Activated T-helper 1 cell treated with anti-CD3 and anti-CD28 coated beads, Interleukin-12 subunit alpha, Interleukin-12 subunit beta, Interleukin-2, Interleukin-4 antibody, amounts not matched to agents 30 ng/mL and 10 ng/mL and 1 ng/mL, durations not matched to agents 14 hours and 24 hours and 36 hours (primary cell): ENCODE measurements around the gene XPR1. TPM values are rescaled to one million over a fixed set of nuclear protein-coding genes. Genes with fewer than 3 reads are reported as not detected.
"Not testable (repeated sequence)": the region's sequence is repeated elsewhere in the genome, so short reads cannot be mapped to it uniquely, and the experiment has no call there.

Source experiments
- DNase-seq: peaks from one replicate; pipeline ENCODE4 v3.0.0; 2021; ENCODE audit warnings: low spot score
- H3K27ac Mint-ChIP-seq: one replicate; pipeline ENCODE4 v1.8.0; 2021; ENCODE audit warnings: mild to moderate bottlenecking, mixed read lengths
- H3K27me3 Mint-ChIP-seq: one replicate; pipeline ENCODE4 v1.8.0; 2022; ENCODE audit warnings: mild to moderate bottlenecking, moderate library complexity, mixed read lengths; ENCODE audit not compliant: insufficient read depth
- H3K36me3 Mint-ChIP-seq: one replicate; pipeline ENCODE4 v1.8.0; 2021; ENCODE audit warnings: low read depth, mixed read lengths
- H3K4me1 Mint-ChIP-seq: one replicate; pipeline ENCODE4 v1.8.0; 2021; ENCODE audit warnings: low read depth, mixed read lengths
- H3K4me3 Mint-ChIP-seq: one replicate; pipeline ENCODE4 v1.8.0; 2021; ENCODE audit warnings: mild to moderate bottlenecking, moderate library complexity, mixed read lengths
- H3K9me3 Mint-ChIP-seq: one replicate; pipeline ENCODE4 v1.8.0; 2021; ENCODE audit warnings: mixed read lengths
- intact Hi-C: fragments of 100-400 bp; cut with micrococcal nuclease; formaldehyde crosslinking; loops from one replicate; pipeline ENCODE4 v1.15.1; 2024
- total RNA-seq: library from RNA; stranded (reverse); gene quantifications from 2 replicates; pipeline ENCODE4 v1.2.3, GENCODE V29; 2022

The XPR1 gene
- total RNA-seq, 1 donor from 2014 or later: 21.2 TPM

GRCh38 chr1:180640531-180640949 is 8.7 kb downstream of the XPR1 start:
- Mint-ChIP-seq H3K36me3 (peaks cover 2% of the 10 kb centered on the region), H3K27me3 (no peaks in the 10 kb centered on the region), H3K4me3 (no peak overlapping the region), H3K9me3 (no peaks in the 10 kb centered on the region), H3K4me1 (no peaks in the 10 kb centered on the region), H3K27ac (no peak overlapping the region)
- intact Hi-C loops: no loop called here
- DNase-seq: no peak

GRCh38 chr1:180641662-180642061 is 9.8 kb downstream of the XPR1 start:
- Mint-ChIP-seq H3K27ac (no peak overlapping the region), H3K27me3 (no peaks in the 10 kb centered on the region), H3K9me3 (no peaks in the 10 kb centered on the region), H3K4me1 (no peaks in the 10 kb centered on the region), H3K4me3 (no peak overlapping the region), H3K36me3 (peaks cover 2% of the 10 kb centered on the region)
- no peak for DNase-seq
- intact Hi-C loops: no loop called here

GRCh38 chr1:180642781-180643180 is 11.0 kb downstream of the XPR1 start:
- H3K4me3 Mint-ChIP-seq: no peak overlapping the region
- no peak for DNase-seq
- H3K27me3 Mint-ChIP-seq: no peaks in the 10 kb centered on the region
- peaks cover 2% of the 10 kb centered on the region for H3K36me3 Mint-ChIP-seq
- H3K27ac Mint-ChIP-seq: no peak overlapping the region
- no peaks in the 10 kb centered on the region for H3K4me1 Mint-ChIP-seq
- intact Hi-C loops: no loop called here
- H3K9me3 Mint-ChIP-seq: no peaks in the 10 kb centered on the region

- Mint-ChIP-seq H3K4me3 (no peak overlapping the region), H3K9me3 (no peaks in the 10 kb centered on the region), H3K27me3 (no peaks in the 10 kb centered on the region), H3K27ac (no peak overlapping the region), H3K4me1 (no peaks in the 10 kb centered on the region), H3K36me3 (peaks cover 2% of the 10 kb centered on the region)
- intact Hi-C loops: no loop called here
- DNase-seq: no peak
Observed at GRCh38 chr1:180643693-180644092, 11.9 kb downstream of the XPR1 start.

GRCh38 chr1:180644526-180645192 is 12.8 kb downstream of the XPR1 start:
- no peaks in the 10 kb centered on the region for H3K4me1 Mint-ChIP-seq
- no peaks in the 10 kb centered on the region for H3K27me3 Mint-ChIP-seq
- intact Hi-C loops: no loop called here
- H3K27ac Mint-ChIP-seq: no peak overlapping the region
- no peak for DNase-seq
- no peaks in the 10 kb centered on the region for H3K9me3 Mint-ChIP-seq
- no peak overlapping the region for H3K4me3 Mint-ChIP-seq
- peaks cover 2% of the 10 kb centered on the region for H3K36me3 Mint-ChIP-seq

- H3K27ac Mint-ChIP-seq, H3K9me3 Mint-ChIP-seq, H3K4me3 Mint-ChIP-seq, H3K36me3 Mint-ChIP-seq, H3K27me3 Mint-ChIP-seq, DNase-seq, H3K4me1 Mint-ChIP-seq, intact Hi-C loops: not testable (repeated sequence)
Observed at GRCh38 chr1:180645261-180645660, 13.4 kb downstream of the XPR1 start.

- Mint-ChIP-seq H3K4me3 (no peak overlapping the region), H3K9me3 (no peaks in the 10 kb centered on the region), H3K4me1 (no peaks in the 10 kb centered on the region), H3K27ac (no peak overlapping the region), H3K36me3 (peaks cover 2% of the 10 kb centered on the region), H3K27me3 (no peaks in the 10 kb centered on the region)
- DNase-seq: no peak
- intact Hi-C loops: no loop called here
Observed at GRCh38 chr1:180646093-180646492, 14.3 kb downstream of the XPR1 start.

GRCh38 chr1:180646547-180646946 is 14.7 kb downstream of the XPR1 start:
- intact Hi-C loops: no loop called here
- H3K27ac Mint-ChIP-seq: no peak overlapping the region

GRCh38 chr1:180652792-180653191 is 21.0 kb downstream of the XPR1 start:
- Mint-ChIP-seq H3K9me3 (peaks cover 12% of the 10 kb centered on the region), H3K27ac (no peak overlapping the region), H3K4me3 (no peak overlapping the region), H3K4me1 (no peaks in the 10 kb centered on the region), H3K27me3 (no peaks in the 10 kb centered on the region), H3K36me3 (peaks cover 3% of the 10 kb centered on the region)
- no peak for DNase-seq
- intact Hi-C loops: no loop called here

More at GRCh38 chr1:180646547-180646946, 14.7 kb downstream of the XPR1 start:
- Mint-ChIP-seq H3K4me3 (no peak overlapping the region), H3K36me3 (peaks cover 2% of the 10 kb centered on the region), H3K27me3 (no peaks in the 10 kb centered on the region), H3K4me1 (no peaks in the 10 kb centered on the region), H3K9me3 (no peaks in the 10 kb centered on the region)
- no peak for DNase-seq

GRCh38 chr1:180662709-180663108 is 30.9 kb downstream of the XPR1 start:
- Mint-ChIP-seq H3K27me3 (no peaks in the 10 kb centered on the region), H3K36me3 (peaks cover 27% of the 10 kb centered on the region), H3K4me1 (no peaks in the 10 kb centered on the region), H3K4me3 (no peak overlapping the region), H3K9me3 (peaks cover 53% of the 10 kb centered on the region), H3K27ac (no peak overlapping the region)
- intact Hi-C loops: no loop called here
- DNase-seq: no peak

- Mint-ChIP-seq H3K4me3 (no peak overlapping the region), H3K36me3 (peaks cover 15% of the 10 kb centered on the region), H3K27ac (no peak overlapping the region), H3K27me3 (no peaks in the 10 kb centered on the region), H3K4me1 (peaks cover 9% of the 10 kb centered on the region), H3K9me3 (peaks cover 26% of the 10 kb centered on the region)
- intact Hi-C loops: no loop called here
- DNase-seq: no peak
Observed at GRCh38 chr1:180670681-180671080, 38.9 kb downstream of the XPR1 start.

- H3K4me1 Mint-ChIP-seq: peaks cover 9% of the 10 kb centered on the region
- H3K9me3 Mint-ChIP-seq: peaks cover 26% of the 10 kb centered on the region
- no peak overlapping the region for H3K27ac Mint-ChIP-seq
- H3K27me3 Mint-ChIP-seq: no peaks in the 10 kb centered on the region
- H3K36me3 Mint-ChIP-seq: peaks cover 15% of the 10 kb centered on the region
- DNase-seq: no peak
- intact Hi-C loops: no loop called here
- H3K4me3 Mint-ChIP-seq: no peak overlapping the region
Observed at GRCh38 chr1:180672105-180672504, 40.3 kb downstream of the XPR1 start.

- no peak for DNase-seq
- Mint-ChIP-seq H3K27ac (no peak overlapping the region), H3K4me1 (peaks cover 9% of the 10 kb centered on the region), H3K36me3 (peaks cover 13% of the 10 kb centered on the region), H3K9me3 (peaks cover 22% of the 10 kb centered on the region), H3K27me3 (no peaks in the 10 kb centered on the region), H3K4me3 (no peak overlapping the region)
- intact Hi-C loops: no loop called here
Observed at GRCh38 chr1:180672505-180672904, 40.7 kb downstream of the XPR1 start.
